Activated T-helper 17 cell treated with anti-CD3 and anti-CD28 coated beads, Interleukin-2, amount 50 U/mL, for 72 hours (primary cell): Measurements from ENCODE around the gene ELMO1. TPM values are rescaled to one million over a fixed set of nuclear protein-coding genes. Genes with fewer than 3 reads are reported as not detected.

Source experiments
- ATAC-seq: fragments of 150-1000 bp; cut with Tn5 transposase; replicated peaks from 2 replicates; pipeline ENCODE4 v1.10.0; 2021; ENCODE audit warnings: mild to moderate bottlenecking, moderate library complexity
- H3K27ac Mint-ChIP-seq: one replicate; pipeline ENCODE4 v1.8.0; 2022; ENCODE audit warnings: mixed read lengths
- H3K27me3 Mint-ChIP-seq: one replicate; pipeline ENCODE4 v1.8.0; 2022; ENCODE audit warnings: mixed read lengths
- H3K36me3 Mint-ChIP-seq: one replicate; pipeline ENCODE4 v1.8.0; 2022; ENCODE audit warnings: low read depth, mild to moderate bottlenecking, mixed read lengths
- H3K4me1 Mint-ChIP-seq: one replicate; pipeline ENCODE4 v1.8.0; 2022; ENCODE audit warnings: mixed read lengths
- H3K4me3 Mint-ChIP-seq: one replicate; pipeline ENCODE4 v1.8.0; 2022; ENCODE audit warnings: mild to moderate bottlenecking, mixed read lengths
- H3K9me3 Mint-ChIP-seq: one replicate; pipeline ENCODE4 v1.8.0; 2022; ENCODE audit warnings: mixed read lengths
- total RNA-seq, 2 donors: library from RNA; stranded (reverse); gene quantifications; one replicate each; pipeline ENCODE4 v1.2.3, GENCODE V29; 2022

ELMO1 gene
- total RNA-seq, 2 donors from 2014 or later: 77.4 to 106 TPM

DNA sequence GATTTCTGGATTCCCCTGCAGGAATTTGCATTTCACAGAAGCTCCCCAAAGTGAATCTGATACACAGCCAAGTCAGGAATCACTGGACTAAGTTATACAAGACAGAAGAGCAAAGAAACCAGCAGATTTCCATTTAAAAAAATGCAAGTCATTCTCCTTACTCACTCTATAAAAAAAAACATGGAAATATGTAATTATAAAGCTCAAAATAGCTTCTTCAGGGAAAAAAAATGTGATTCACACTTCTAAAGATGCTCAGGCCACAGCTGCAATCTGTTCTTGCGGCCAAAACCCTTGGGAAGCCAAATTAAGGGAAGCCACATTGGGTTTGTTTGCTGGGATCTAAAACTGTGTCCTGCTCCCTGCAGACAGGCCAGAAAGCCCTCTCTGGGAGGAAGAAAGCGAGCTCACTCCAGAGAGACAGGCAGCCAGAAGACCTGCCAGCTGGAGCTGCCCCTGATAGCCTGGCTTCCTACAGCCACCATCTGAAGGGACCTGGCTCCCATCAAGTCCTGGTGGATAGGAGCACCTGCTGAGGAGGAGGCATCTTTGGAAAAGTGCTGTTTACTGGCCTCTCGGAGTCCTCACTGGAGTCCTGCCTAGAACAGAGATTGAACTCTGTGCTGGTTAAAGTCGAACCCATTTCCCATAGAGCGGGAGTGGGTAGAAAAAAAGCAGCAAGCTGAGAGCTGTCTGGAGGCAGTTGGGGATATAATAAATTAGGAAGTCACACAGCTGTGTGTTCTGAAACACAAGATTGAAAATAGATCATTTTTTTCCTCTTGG lies 365.2 kb downstream of the ELMO1 start:
- Mint-ChIP-seq H3K4me1 (peaks cover 37% of the 10 kb centered on the region), H3K9me3 (peaks cover 4% of the 10 kb centered on the region), H3K4me3 (no peak overlapping the region), H3K36me3 (peaks cover 74% of the 10 kb centered on the region), H3K27ac (peak overlapping the region; percentile 61), H3K27me3 (no peaks in the 10 kb centered on the region)
- ATAC-seq: no peak

GRCh38 chr7:37081436-37081835 lies 367.2 kb downstream of the ELMO1 start:
- no peaks in the 10 kb centered on the region for H3K27me3 Mint-ChIP-seq
- H3K27ac Mint-ChIP-seq: no peak overlapping the region
- ATAC-seq: peak; percentile 51
- H3K4me1 Mint-ChIP-seq: peaks cover 39% of the 10 kb centered on the region
- peaks cover 4% of the 10 kb centered on the region for H3K9me3 Mint-ChIP-seq
- H3K4me3 Mint-ChIP-seq: no peak overlapping the region
- H3K36me3 Mint-ChIP-seq: peaks cover 74% of the 10 kb centered on the region

DNA sequence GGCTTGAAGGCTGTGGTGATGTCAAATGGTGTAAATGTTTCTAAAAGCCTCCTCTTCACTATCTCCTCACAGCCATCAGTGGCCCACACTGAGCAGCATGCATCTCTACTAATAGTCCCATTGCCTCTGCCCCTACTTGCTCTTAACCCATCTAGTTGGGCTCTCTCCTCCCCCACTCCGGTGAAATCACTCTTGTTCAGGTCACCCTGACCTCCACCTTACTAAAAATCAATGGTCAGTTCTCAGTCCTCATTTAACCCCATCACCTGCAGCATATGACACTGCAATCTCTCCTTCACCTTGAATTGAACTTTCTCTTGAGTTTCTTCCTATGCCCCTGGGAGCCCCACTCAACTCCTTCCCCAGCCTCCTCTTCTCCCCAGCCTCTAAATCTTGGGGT lies 369.2 kb downstream of the ELMO1 start:
- peaks cover 4% of the 10 kb centered on the region for H3K9me3 Mint-ChIP-seq
- peaks cover 69% of the 10 kb centered on the region for H3K36me3 Mint-ChIP-seq
- no peak for ATAC-seq
- no peak overlapping the region for H3K4me3 Mint-ChIP-seq
- peaks cover 34% of the 10 kb centered on the region for H3K4me1 Mint-ChIP-seq
- H3K27ac Mint-ChIP-seq: no peak overlapping the region
- no peaks in the 10 kb centered on the region for H3K27me3 Mint-ChIP-seq

GRCh38 chr7:37076668-37077067 lies 372.0 kb downstream of the ELMO1 start:
- no peak overlapping the region for H3K4me3 Mint-ChIP-seq
- H3K27ac Mint-ChIP-seq: no peak overlapping the region
- no peak for ATAC-seq
- H3K27me3 Mint-ChIP-seq: no peaks in the 10 kb centered on the region
- H3K9me3 Mint-ChIP-seq: peaks cover 4% of the 10 kb centered on the region
- peaks cover 34% of the 10 kb centered on the region for H3K4me1 Mint-ChIP-seq
- H3K36me3 Mint-ChIP-seq: peaks cover 64% of the 10 kb centered on the region

DNA sequence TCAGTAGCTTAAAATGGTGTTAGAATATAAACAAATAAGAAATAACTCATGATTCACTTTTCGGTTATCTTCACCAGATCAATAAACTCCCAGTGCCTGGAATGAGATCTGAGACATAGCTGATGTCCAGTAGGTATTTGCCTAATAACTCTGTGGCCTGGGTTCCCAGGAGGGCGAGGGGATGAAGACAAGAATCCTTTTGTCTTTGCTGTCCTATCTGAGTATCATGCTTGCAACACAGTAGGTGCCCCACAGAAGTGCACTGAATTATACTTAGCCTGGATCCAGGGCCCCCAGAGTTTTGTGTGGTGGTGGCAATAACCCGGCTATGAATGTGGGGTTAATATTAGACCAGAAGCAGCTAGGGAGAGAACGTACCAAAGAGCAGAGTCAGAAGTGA lies 374.3 kb downstream of the ELMO1 start:
- no peak overlapping the region for H3K27ac Mint-ChIP-seq
- H3K9me3 Mint-ChIP-seq: no peaks in the 10 kb centered on the region
- H3K4me3 Mint-ChIP-seq: no peak overlapping the region
- ATAC-seq: no peak
- H3K36me3 Mint-ChIP-seq: peaks cover 67% of the 10 kb centered on the region
- no peaks in the 10 kb centered on the region for H3K27me3 Mint-ChIP-seq
- H3K4me1 Mint-ChIP-seq: peaks cover 34% of the 10 kb centered on the region

DNA sequence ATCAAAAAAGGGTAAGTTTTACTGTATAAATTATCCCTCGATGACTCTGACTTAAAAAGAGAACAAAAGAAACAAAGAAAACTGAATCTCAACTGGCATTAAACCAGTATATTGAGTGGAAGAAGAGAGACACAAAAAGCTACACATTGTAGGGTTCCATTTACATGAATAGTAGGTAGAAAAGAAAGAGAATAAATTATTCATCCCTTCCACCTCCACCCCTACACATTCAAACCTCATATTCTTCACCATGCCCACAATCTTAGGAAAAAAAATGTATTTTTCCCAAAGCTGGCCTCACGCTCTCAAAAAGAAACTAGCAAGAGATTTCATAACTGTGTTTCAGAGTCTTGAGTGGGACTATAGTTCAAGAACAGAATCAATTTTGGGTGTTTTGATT lies 377.5 kb downstream of the ELMO1 start:
- H3K27me3 Mint-ChIP-seq: no peaks in the 10 kb centered on the region
- peak overlapping the region; percentile 64 for H3K4me3 Mint-ChIP-seq
- peaks cover 27% of the 10 kb centered on the region for H3K4me1 Mint-ChIP-seq
- H3K36me3 Mint-ChIP-seq: peaks cover 52% of the 10 kb centered on the region
- peak; percentile 79 for ATAC-seq
- peak overlapping the region; percentile 85 for H3K27ac Mint-ChIP-seq
- H3K9me3 Mint-ChIP-seq: no peaks in the 10 kb centered on the region

DNA sequence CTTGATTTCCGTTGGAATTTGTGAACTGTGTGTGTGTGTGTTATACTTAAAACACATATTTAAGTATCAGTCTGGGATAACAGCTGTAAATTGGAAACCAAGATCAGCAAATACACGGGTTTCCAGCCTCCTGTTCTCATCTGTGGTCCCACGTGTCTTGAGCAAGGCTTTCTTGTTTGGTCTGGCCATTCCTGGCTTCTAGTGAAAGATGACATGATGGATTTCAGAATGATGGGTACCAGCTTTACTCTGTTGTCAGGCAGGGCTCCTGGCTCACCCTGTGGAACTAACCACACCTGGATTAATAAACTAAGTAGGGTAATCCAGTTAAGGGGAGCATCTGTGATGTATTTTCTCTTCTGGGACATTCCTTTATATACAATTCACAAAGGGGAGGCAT lies 378.2 kb downstream of the ELMO1 start:
- peak overlapping the region; percentile 64 for H3K4me3 Mint-ChIP-seq
- peaks cover 29% of the 10 kb centered on the region for H3K4me1 Mint-ChIP-seq
- H3K27ac Mint-ChIP-seq: peak overlapping the region; percentile 85
- no peaks in the 10 kb centered on the region for H3K27me3 Mint-ChIP-seq
- H3K9me3 Mint-ChIP-seq: no peaks in the 10 kb centered on the region
- peaks cover 48% of the 10 kb centered on the region for H3K36me3 Mint-ChIP-seq
- no peak for ATAC-seq

DNA sequence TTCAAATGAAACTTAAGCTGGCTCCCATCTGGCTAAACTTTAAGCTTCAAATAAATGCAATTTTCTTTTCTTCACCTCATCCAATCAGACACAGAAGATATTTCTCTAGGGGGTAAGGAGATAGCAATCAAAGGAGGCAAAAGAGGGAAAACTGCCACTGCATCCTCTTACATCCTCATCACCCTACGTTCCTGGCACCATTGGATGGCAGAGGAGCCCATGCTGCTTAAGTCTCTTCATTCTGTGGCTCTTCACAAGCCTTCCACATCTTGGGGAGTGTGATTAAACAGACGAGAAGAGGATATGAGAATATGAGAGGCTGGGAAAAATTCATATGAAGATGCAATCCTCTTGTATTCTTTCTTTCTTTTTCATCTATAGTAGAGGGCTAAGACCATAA lies 378.6 kb downstream of the ELMO1 start:
- H3K27me3 Mint-ChIP-seq: no peaks in the 10 kb centered on the region
- no peak for ATAC-seq
- peak overlapping the region; percentile 85 for H3K27ac Mint-ChIP-seq
- H3K4me3 Mint-ChIP-seq: peak overlapping the region; percentile 64
- H3K9me3 Mint-ChIP-seq: peaks cover 3% of the 10 kb centered on the region
- H3K4me1 Mint-ChIP-seq: peaks cover 33% of the 10 kb centered on the region
- peaks cover 52% of the 10 kb centered on the region for H3K36me3 Mint-ChIP-seq

GRCh38 chr7:37069336-37069735 lies 379.3 kb downstream of the ELMO1 start:
- peak overlapping the region; percentile 83 for H3K27ac Mint-ChIP-seq
- peaks cover 38% of the 10 kb centered on the region for H3K4me1 Mint-ChIP-seq
- peaks cover 3% of the 10 kb centered on the region for H3K9me3 Mint-ChIP-seq
- H3K27me3 Mint-ChIP-seq: no peaks in the 10 kb centered on the region
- peaks cover 53% of the 10 kb centered on the region for H3K36me3 Mint-ChIP-seq
- peak overlapping the region; percentile 52 for H3K4me3 Mint-ChIP-seq
- no peak for ATAC-seq

GRCh38 chr7:37068902-37069301 lies 379.8 kb downstream of the ELMO1 start:
- H3K4me3 Mint-ChIP-seq: peak overlapping the region; percentile 52
- peaks cover 39% of the 10 kb centered on the region for H3K4me1 Mint-ChIP-seq
- H3K9me3 Mint-ChIP-seq: peaks cover 3% of the 10 kb centered on the region
- peaks cover 53% of the 10 kb centered on the region for H3K36me3 Mint-ChIP-seq
- H3K27ac Mint-ChIP-seq: peak overlapping the region; percentile 83
- ATAC-seq: no peak
- no peaks in the 10 kb centered on the region for H3K27me3 Mint-ChIP-seq

DNA sequence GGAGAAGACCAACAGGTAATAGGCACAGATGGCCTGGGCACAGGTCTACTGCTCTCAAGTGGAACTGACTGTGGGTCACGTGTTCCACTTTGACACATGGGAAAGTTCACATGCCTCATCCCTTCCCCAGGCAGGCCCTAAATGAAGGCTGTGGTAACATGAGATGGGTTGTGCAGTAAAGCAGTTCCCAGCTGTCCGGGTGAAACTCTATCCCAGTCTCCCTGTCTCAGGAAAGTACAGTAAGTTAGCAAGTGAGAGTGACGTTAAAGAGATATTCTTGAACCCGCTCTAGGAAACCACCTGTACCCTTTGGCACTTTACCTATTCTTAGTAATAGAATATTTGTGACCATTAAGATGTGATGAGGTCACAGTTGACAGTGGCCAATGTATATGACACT lies 380.6 kb downstream of the ELMO1 start:
- Mint-ChIP-seq H3K36me3 (peaks cover 48% of the 10 kb centered on the region), H3K4me1 (peaks cover 44% of the 10 kb centered on the region), H3K27me3 (no peaks in the 10 kb centered on the region), H3K27ac (no peak overlapping the region), H3K4me3 (no peak overlapping the region), H3K9me3 (peaks cover 3% of the 10 kb centered on the region)
- no peak for ATAC-seq

DNA sequence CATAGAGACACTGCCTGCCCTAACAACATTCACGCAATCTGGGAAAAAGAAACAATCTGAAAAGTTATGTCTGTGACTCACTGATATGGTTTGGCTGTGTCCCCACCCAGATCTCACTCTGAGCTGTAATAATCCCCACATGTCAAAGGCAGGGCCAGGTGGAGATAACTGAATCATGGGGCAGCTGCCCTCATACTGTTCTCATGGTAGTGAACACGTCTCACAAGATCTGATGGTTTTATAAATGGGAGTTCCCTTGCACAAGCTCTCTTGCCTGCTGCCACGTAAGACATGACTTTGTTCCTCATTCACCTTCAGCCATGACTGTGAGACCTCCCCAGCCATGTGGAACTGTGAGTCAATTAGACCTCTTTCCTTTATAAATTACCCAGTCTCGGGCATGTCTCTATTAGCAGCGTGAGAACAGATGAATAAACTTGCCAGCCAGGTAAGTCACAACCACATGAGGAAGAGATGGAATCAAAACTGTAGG lies 382.8 kb downstream of the ELMO1 start:
- H3K4me1 Mint-ChIP-seq: peaks cover 30% of the 10 kb centered on the region
- peak; percentile 91 for ATAC-seq
- peaks cover 3% of the 10 kb centered on the region for H3K9me3 Mint-ChIP-seq
- peak overlapping the region; percentile 77 for H3K27ac Mint-ChIP-seq
- peaks cover 33% of the 10 kb centered on the region for H3K36me3 Mint-ChIP-seq
- H3K4me3 Mint-ChIP-seq: peak overlapping the region; percentile 50
- H3K27me3 Mint-ChIP-seq: no peaks in the 10 kb centered on the region

- Mint-ChIP-seq H3K9me3 (peaks cover 3% of the 10 kb centered on the region), H3K36me3 (peaks cover 12% of the 10 kb centered on the region), H3K4me3 (no peak overlapping the region), H3K4me1 (peaks cover 17% of the 10 kb centered on the region), H3K27ac (no peak overlapping the region), H3K27me3 (no peaks in the 10 kb centered on the region)
- no peak for ATAC-seq
Measured at GRCh38 chr7:37062560-37062859, 386.2 kb downstream of the ELMO1 start.

- H3K27ac Mint-ChIP-seq: no peak overlapping the region
- no peak overlapping the region for H3K4me3 Mint-ChIP-seq
- H3K4me1 Mint-ChIP-seq: peaks cover 17% of the 10 kb centered on the region
- H3K27me3 Mint-ChIP-seq: no peaks in the 10 kb centered on the region
- H3K36me3 Mint-ChIP-seq: peaks cover 12% of the 10 kb centered on the region
- H3K9me3 Mint-ChIP-seq: peaks cover 3% of the 10 kb centered on the region
- ATAC-seq: peak; percentile 11
Measured at GRCh38 chr7:37061849-37062559, 386.7 kb downstream of the ELMO1 start.
